ENCODE measurements around the gene DCTN5.
"Not testable (repeated sequence)": the region's sequence is repeated elsewhere in the genome, so short reads cannot be mapped to it uniquely, and the experiment has no call there.

DCTN5 gene

DNA sequence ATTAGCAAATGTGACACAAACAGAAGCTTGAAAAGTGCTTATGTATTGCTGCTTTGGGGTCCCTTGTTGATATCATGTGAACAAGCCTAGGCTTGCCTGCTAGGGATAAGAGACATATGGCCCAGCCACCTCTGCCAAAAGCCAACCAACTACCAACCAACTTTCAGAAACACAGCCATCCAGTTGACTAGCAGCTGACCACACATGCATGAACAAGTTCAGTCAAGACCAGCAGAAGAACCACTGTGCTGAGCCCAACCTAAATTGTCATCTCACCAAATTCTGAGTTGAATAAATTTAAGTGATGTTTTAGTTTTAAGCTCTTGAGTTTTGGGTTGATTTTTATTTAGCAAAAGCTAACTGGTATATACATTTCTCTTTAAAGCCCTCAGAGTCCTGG, 68.3 kb downstream of the DCTN5 start:
- in situ Hi-C loops (cut with MboI; ENCODE audit: low sequenced_read_pairs, unreplicated experiment) = no loop called here
- TF ChIP-seq CTCF (IDR thresholded peaks at IDR 0.05; ENCODE audit: borderline replicate concordance, control extremely low read depth, extremely low read depth, insufficient read depth, missing control alignments) = no peak
- DNase-seq (ENCODE audit: low spot score) = no peak

- no peak for DNase-seq (ENCODE audit: low spot score)
- in situ Hi-C loops (cut with MboI; ENCODE audit: low sequenced_read_pairs, unreplicated experiment) = no loop called here
- no peak for TF ChIP-seq CTCF (IDR thresholded peaks at IDR 0.05; ENCODE audit: borderline replicate concordance, control extremely low read depth, extremely low read depth, insufficient read depth, missing control alignments)
Measured at GRCh38 chr16:23710008-23710407, 68.7 kb downstream of the DCTN5 start.

- in situ Hi-C loops (cut with MboI; ENCODE audit: low sequenced_read_pairs, unreplicated experiment) = no loop called here
- DNase-seq (ENCODE audit: low spot score) = no peak
- TF ChIP-seq CTCF (IDR thresholded peaks at IDR 0.05; ENCODE audit: borderline replicate concordance, control extremely low read depth, extremely low read depth, insufficient read depth, missing control alignments) = no peak
Measured at GRCh38 chr16:23710504-23710903, 69.2 kb downstream of the DCTN5 start.

DNA sequence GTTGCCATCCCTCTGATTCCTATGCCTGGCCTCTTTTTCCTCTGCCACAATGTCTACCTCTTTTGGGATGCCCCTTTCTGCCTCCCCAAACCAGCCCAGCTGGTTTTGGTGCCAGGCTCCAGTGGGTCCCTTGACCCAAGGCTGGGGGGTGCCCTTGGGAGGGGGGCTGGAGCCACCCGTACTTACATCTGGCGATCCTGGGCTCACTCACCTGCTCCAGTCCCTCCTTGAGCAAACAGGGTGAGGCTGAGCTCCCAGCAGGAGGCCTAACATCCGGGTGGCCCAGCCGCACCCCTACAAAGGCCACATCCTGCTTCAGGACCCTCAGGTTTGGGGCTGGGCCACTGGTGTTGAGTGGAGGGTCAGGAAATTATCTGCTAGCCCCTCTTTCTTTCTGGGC, 70.5 kb downstream of the DCTN5 start:
- in situ Hi-C loops (cut with MboI; ENCODE audit: low sequenced_read_pairs, unreplicated experiment) = no loop called here

DNA sequence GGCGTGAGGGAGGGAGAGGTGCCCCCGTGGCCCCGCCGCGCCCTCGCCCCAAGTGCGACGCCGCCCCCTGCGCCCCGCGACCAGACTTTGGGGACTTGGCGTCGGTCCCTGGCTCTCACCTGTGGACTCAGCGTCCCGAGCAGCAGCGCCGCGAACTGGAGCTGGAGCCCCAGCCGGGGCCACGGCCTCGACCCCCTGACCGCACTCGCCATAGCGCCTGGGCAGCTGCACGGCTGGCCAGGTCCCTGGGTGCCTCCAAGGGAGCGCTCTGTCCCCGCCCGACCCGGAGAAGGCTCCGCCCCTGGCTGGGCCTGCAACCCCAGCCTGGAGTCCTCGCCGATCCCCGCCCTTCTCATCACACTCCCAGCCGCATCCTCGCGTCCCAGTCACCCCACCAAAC, 71.7 kb downstream of the DCTN5 start, which contains the start of gene ERN2:
ERN2 (minus strand) TSS at position 247 of the 400 bp plus-strand sequence; CDS start at position 212, 35 bp downstream.
- DNase-seq (ENCODE audit: low spot score) = no peak
- in situ Hi-C loops (cut with MboI; ENCODE audit: low sequenced_read_pairs, unreplicated experiment) = no loop called here
- no peak for TF ChIP-seq CTCF (IDR thresholded peaks at IDR 0.05; ENCODE audit: borderline replicate concordance, control extremely low read depth, extremely low read depth, insufficient read depth, missing control alignments)

More for the DNA sequence above, 70.5 kb downstream of the DCTN5 start:
- DNase-seq (ENCODE audit: low spot score) = no peak
- TF ChIP-seq CTCF (IDR thresholded peaks at IDR 0.05; ENCODE audit: borderline replicate concordance, control extremely low read depth, extremely low read depth, insufficient read depth, missing control alignments) = no peak

DNA sequence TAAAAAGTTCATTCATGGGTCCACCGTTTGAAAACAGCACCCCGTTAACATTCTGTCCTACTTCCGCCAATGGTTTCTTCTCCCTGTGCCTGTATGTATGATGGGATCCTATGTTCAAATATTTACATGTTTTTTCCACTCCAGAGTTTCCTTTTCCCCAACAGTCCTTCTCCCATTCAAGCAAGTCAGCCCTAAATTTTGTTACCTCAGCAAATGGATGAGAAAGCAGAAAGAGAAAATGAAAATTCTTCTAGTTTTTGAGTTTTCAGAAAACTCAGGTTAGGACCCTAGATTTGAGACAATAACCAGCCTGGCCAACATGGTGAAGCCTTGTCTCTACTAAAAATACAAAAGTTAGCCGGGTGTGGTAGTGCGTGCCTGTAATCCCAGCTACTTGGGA, 75.2 kb downstream of the DCTN5 start:
- no peak for DNase-seq (ENCODE audit: low spot score)
- no peak for TF ChIP-seq CTCF (IDR thresholded peaks at IDR 0.05; ENCODE audit: borderline replicate concordance, control extremely low read depth, extremely low read depth, insufficient read depth, missing control alignments)
- in situ Hi-C loops (cut with MboI; ENCODE audit: low sequenced_read_pairs, unreplicated experiment) = no loop called here

DNA sequence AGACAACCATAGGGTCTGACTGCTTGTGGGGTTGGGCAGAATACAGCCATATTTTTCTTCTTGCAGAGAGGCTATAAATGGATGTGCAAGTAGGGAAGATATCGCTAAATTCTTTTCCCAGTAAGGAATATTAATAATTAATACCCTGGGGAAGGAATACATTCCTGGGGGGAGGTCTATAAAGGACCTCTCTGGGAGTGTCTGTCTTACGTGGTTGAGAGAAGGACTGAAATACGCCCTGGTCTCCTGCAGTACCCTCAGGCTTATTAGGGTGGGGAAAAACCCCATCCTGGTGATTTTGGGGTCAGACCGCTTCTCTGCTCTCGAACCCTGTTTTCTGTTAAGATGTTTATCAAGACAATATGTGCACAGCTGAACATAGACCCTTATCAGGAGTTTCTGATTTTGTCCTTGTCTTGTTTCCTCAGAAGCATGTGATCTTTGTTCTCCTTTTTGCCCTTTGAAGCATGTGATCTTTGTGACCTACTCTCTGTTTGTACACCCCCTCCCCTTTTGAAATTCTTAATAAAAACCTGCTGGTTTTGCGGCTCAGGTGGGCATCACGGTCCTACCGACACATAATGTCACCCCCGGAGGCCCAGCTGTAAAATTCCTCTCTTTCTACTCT, 81.5 kb downstream of the DCTN5 start:
- DNase-seq (ENCODE audit: low spot score); in situ Hi-C loops (cut with MboI; ENCODE audit: low sequenced_read_pairs, unreplicated experiment): not testable (repeated sequence)

Measured in GM13976 (cell line).